ENCODE data around the gene CAMKMT.

CAMKMT gene

GRCh38 chr2:44777537-44777936 lies 415.8 kb downstream of the CAMKMT start:
- peaks cover 93% of the 10 kb centered on the region for H3K27me3 ChIP-seq
- no peak for TF ChIP-seq CTCF (IDR thresholded peaks at IDR 0.05)
- no peak overlapping the region for H3K27ac ChIP-seq
- peaks cover 6 to 8% of the 10 kb centered on the region in 2 experiments for H3K4me1 ChIP-seq (ENCODE audit: control insufficient read depth in 1 of 2, insufficient read depth in 1 of 2, low read depth in 1 of 2, low read length in 1 of 2)
- H3K9me3 ChIP-seq = no peaks in the 10 kb centered on the region
- no peaks in the 10 kb centered on the region for H3K36me3 ChIP-seq
- H3K4me3 ChIP-seq (ENCODE audit: low read depth in 1 of 2, low read length in 1 of 2) = no peak overlapping the region

GRCh38 chr2:44778221-44778654 lies 416.5 kb downstream of the CAMKMT start:
- H3K36me3 ChIP-seq = no peaks in the 10 kb centered on the region
- H3K4me3 ChIP-seq (ENCODE audit: low read depth in 1 of 2, low read length in 1 of 2) = no peak overlapping the region
- H3K4me1 ChIP-seq (ENCODE audit: control insufficient read depth in 1 of 2, insufficient read depth in 1 of 2, low read depth in 1 of 2, low read length in 1 of 2) = peaks cover 6 to 8% of the 10 kb centered on the region in 2 experiments
- no peak overlapping the region for H3K27ac ChIP-seq
- H3K27me3 ChIP-seq = peaks cover 87% of the 10 kb centered on the region
- TF ChIP-seq CTCF (IDR thresholded peaks at IDR 0.05) = no peak
- H3K9me3 ChIP-seq = no peaks in the 10 kb centered on the region

- Histone ChIP-seq H3K4me1 (ENCODE audit: control insufficient read depth in 1 of 2, insufficient read depth in 1 of 2, low read depth in 1 of 2, low read length in 1 of 2) (peaks cover 6 to 8% of the 10 kb centered on the region in 2 experiments), H3K4me3 (ENCODE audit: low read depth in 1 of 2, low read length in 1 of 2) (no peak overlapping the region), H3K36me3 (no peaks in the 10 kb centered on the region), H3K27me3 (peaks cover 81% of the 10 kb centered on the region), H3K9me3 (no peaks in the 10 kb centered on the region), H3K27ac (no peak overlapping the region)
- TF ChIP-seq CTCF (IDR thresholded peaks at IDR 0.05) = no peak
Measured at GRCh38 chr2:44778671-44779476, 417.1 kb downstream of the CAMKMT start.

GRCh38 chr2:44779793-44780192 lies 418.0 kb downstream of the CAMKMT start:
- no peak overlapping the region for H3K27ac ChIP-seq
- no peaks in the 10 kb centered on the region for H3K36me3 ChIP-seq
- no peak for TF ChIP-seq CTCF (IDR thresholded peaks at IDR 0.05)
- peaks cover 6 to 8% of the 10 kb centered on the region in 2 experiments for H3K4me1 ChIP-seq (ENCODE audit: control insufficient read depth in 1 of 2, insufficient read depth in 1 of 2, low read depth in 1 of 2, low read length in 1 of 2)
- H3K4me3 ChIP-seq (ENCODE audit: low read depth in 1 of 2, low read length in 1 of 2) = no peak overlapping the region
- no peaks in the 10 kb centered on the region for H3K9me3 ChIP-seq
- H3K27me3 ChIP-seq = peaks cover 74% of the 10 kb centered on the region

- H3K9me3 ChIP-seq = no peaks in the 10 kb centered on the region
- H3K27me3 ChIP-seq = peaks cover 69% of the 10 kb centered on the region
- H3K27ac ChIP-seq = no peak overlapping the region
- no peak overlapping the region for H3K4me3 ChIP-seq (ENCODE audit: low read depth in 1 of 2, low read length in 1 of 2)
- TF ChIP-seq CTCF (IDR thresholded peaks at IDR 0.05) = no peak
- H3K4me1 ChIP-seq (ENCODE audit: control insufficient read depth in 1 of 2, insufficient read depth in 1 of 2, low read depth in 1 of 2, low read length in 1 of 2) = peaks cover 6 to 8% of the 10 kb centered on the region in 2 experiments
- no peaks in the 10 kb centered on the region for H3K36me3 ChIP-seq
Measured at GRCh38 chr2:44780406-44780805, 418.7 kb downstream of the CAMKMT start.
